Activated CD4-positive, alpha-beta T cell treated with anti-CD3 and anti-CD28 coated beads, Interleukin-2, amount 50 U/mL, for 16 hours (primary cell): ENCODE results near the gene CYSRT1.

Experiments used
- DNase-seq: peaks from one replicate; pipeline ENCODE4 v3.0.0-alpha.2; 2020

The CYSRT1 gene

DNA sequence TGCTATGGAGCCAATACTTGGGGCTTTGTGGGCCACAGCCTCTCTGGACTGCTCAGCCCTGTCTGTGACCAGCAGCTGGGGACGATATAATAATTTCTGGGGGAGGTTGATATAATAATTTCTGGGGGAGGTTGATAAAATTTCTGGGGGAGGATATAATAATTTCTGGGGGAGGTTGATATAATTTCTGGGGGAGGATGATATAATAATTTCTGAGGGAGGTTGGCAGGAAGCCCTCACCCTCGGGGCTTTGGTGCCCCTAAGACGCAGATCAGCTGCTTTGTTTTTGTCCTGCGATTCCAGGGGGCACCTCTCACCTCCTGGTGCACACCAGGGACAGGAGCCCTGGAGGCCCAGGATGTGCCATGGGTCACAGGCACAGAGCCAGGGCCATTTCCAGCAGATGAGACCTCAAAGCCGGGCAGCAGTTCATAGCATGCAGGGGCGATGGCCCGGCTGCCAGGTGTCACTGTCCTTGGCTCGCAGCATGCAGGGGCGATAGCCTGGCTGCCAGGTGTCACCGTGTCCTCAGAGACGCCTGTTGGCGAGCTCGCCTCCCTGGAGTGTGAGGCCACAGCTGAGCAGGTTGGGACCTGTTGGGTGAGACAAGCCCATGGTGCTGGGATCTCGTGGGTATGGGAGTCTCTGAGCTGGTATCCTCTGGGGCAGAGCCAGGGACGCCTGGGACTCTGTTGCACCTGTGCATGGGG is 48.8 kb downstream of the CYSRT1 start:
- DNase-seq, result no peak

DNA sequence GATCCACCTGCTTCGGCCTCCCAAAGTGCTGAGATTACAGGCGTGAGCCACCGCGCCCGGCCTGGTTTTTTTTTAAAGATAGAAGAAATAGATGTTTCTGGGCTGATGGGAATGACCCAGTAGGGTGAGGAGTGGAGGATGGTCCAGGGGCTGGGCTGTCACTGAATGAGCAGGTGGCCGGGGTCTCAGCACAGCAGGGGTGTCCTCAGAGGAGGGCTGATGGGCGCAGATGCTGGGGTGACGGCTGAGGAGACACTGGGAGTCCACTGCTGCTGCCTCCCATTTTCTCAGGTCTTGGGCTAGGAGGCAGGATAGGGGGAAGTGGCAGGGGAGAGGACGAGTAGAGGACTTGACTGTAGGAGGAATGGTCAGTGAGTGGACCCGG is 50.2 kb downstream of the CYSRT1 start:
- no peak for DNase-seq
